Esophagus squamous epithelium (tissue), 5 donors: ENCODE data around the gene ALG1. TPM values are rescaled to one million over a fixed set of nuclear protein-coding genes. Genes with fewer than 3 reads are reported as not detected.

ENCODE experiments used
- DNase-seq: peaks from one replicate; lab custom pipeline; 2025; lab: John Stamatoyannopoulos, UW
- H3K27ac ChIP-seq, 4 donors: fragments of 200-600 bp; sonication (generic); one replicate each; pipeline ENCODE4 v1.5.1; 2016 to 2019; ENCODE audit warnings: mild to moderate bottlenecking in 1 of 4
- H3K27me3 ChIP-seq, 4 donors: fragments of 200-600 bp; sonication (generic); 1 replicate in 3 of 4; 2 replicates in 1 of 4; pipeline versions ENCODE4 v1.5.1 to v1.6.0; 2017 to 2021; ENCODE audit warnings: antibody characterized with exemption in 1 of 4
- H3K36me3 ChIP-seq, 3 donors: fragments of 200-600 bp; sonication (generic); one replicate each; pipeline ENCODE4 v1.5.1; 2016 to 2019
- H3K4me1 ChIP-seq, 3 donors: fragments of 200-600 bp; sonication (generic); one replicate each; pipeline ENCODE4 v1.5.1; 2017 to 2019
- H3K4me3 ChIP-seq, 4 donors: fragments of 200-600 bp; sonication (generic); 1 replicate in 3 of 4; 2 replicates in 1 of 4; pipeline ENCODE4 v1.5.1; 2016 to 2019; ENCODE audit warnings: mild to moderate bottlenecking in 2 of 4, moderate library complexity in 1 of 4
- H3K9me3 ChIP-seq, 3 donors: fragments of 200-600 bp; sonication (generic); one replicate each; pipeline ENCODE4 v1.5.1; 2016 to 2019
- POLR2A ChIP-seq, 4 donors: fragments of 450-650 bp; IDR thresholded peaks; one replicate each; pipeline ENCODE4 v1.6.1; 2017; ENCODE audit warnings: antibody characterized with exemption in 4 of 4, mild to moderate bottlenecking in 4 of 4, moderate library complexity in 3 of 4
- WGBS, 2 donors: methylation state at CpG; one replicate each; pipeline ENCODE4 v1.1.5; 2018; 5-methylcytosine and 5-hydroxymethylcytosine counted together
- intact Hi-C: fragments of 100-400 bp; cut with DNase I; formaldehyde crosslinking; loops from one replicate; pipeline ENCODE4 v1.15.0; 2022
- total RNA-seq, 4 donors: library from RNA; depleted of rRNA; stranded (reverse); fragments of >200 nt; gene quantifications; one replicate each; pipeline ENCODE4 v1.1.0, GENCODE V29; 2016
- TF ChIP-seq, protein P1 (sequence below), 6 experiments: fragments of 450-650 bp in 4 of 6; fragments of 200-600 bp in 2 of 6; sonication (generic) in 2 of 6; IDR thresholded peaks; one replicate each; pipeline ENCODE4 v1.5.1; 2016 to 2019; ENCODE audit warnings: antibody characterized with exemption in 6 of 6, mild to moderate bottlenecking in 4 of 6, moderate library complexity in 4 of 6
- donor health status: DM: yes; HTN: yes; CAD: no.

ALG1 gene
- total RNA-seq, 4 donors from 2014 or later: 14.9 to 18.7 (median 16.5) TPM

DNA sequence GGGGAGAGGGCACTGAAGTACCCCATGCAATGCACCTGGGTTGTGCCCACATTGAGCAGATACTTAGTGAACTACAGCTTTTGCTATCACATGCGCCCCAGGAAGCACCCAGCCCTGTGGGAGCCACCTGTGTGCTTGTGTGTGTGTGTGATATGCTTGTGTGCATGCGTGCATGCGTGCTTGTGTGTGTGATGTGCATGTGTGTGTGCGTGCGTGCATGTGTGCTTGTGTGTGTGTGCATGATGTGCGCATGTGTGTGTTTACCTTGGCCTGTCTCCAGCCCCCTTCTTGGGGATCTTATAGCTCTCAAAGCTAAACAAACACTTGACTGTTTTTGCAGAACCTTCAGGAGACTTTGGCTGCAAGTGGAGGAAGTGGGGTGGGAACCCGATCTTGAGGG is 6.7 kb upstream of the ALG1 start:
- DNase-seq: no peak
- Histone ChIP-seq H3K27ac (no peak overlapping the region), H3K9me3 (no peaks in the 10 kb centered on the region), H3K4me1 (peaks cover 0 to 15% (median 0%) of the 10 kb centered on the region in 3 donors), H3K27me3 (no peaks in the 10 kb centered on the region), H3K36me3 (no peaks in the 10 kb centered on the region), H3K4me3 (no peak overlapping the region)
- intact Hi-C loops: no loop called here
- TF ChIP-seq POLR2A (IDR thresholded peaks at IDR 0.05): no peak
- TF ChIP-seq, protein P1, sequence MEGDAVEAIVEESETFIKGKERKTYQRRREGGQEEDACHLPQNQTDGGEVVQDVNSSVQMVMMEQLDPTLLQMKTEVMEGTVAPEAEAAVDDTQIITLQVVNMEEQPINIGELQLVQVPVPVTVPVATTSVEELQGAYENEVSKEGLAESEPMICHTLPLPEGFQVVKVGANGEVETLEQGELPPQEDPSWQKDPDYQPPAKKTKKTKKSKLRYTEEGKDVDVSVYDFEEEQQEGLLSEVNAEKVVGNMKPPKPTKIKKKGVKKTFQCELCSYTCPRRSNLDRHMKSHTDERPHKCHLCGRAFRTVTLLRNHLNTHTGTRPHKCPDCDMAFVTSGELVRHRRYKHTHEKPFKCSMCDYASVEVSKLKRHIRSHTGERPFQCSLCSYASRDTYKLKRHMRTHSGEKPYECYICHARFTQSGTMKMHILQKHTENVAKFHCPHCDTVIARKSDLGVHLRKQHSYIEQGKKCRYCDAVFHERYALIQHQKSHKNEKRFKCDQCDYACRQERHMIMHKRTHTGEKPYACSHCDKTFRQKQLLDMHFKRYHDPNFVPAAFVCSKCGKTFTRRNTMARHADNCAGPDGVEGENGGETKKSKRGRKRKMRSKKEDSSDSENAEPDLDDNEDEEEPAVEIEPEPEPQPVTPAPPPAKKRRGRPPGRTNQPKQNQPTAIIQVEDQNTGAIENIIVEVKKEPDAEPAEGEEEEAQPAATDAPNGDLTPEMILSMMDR (IDR thresholded peaks at IDR 0.05): no peak
- 12 to 47% methylated on average over 6 to 7 of the region's 7 CpGs for WGBS, 2 donors

DNA sequence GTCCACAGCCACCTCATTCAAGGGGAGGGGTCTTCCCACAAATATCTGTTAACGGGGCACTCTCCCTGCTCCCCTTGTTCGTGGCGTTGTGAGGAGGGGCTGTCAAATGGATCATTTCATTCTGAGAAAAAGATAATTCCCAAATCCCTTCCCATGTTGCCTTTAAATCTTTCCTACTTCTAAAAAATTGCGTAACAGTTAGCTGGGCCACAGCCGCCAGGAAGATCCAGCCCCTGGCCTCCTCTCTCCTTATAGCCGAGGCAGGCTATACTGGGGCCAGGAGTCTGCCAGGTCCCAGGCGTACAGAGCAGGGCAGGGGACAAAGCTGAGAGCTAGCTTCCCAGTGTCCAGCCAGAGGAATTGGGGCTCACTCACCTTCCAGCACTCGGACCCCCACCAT is 6.3 kb upstream of the ALG1 start:
- no peaks in the 10 kb centered on the region for H3K27me3 ChIP-seq
- H3K27ac ChIP-seq: peak overlapping the region in 3 of 4 donors; percentile 16 to 44 (median 25)
- no peaks in the 10 kb centered on the region for H3K36me3 ChIP-seq
- WGBS, 2 donors: 20 to 42% methylated on average over 2 to 7 of the region's 8 CpGs
- DNase-seq: no peak
- intact Hi-C loops: no loop called here
- no peaks in the 10 kb centered on the region for H3K9me3 ChIP-seq
- H3K4me1 ChIP-seq: peaks cover 0 to 15% (median 0%) of the 10 kb centered on the region in 3 donors
- TF ChIP-seq, protein P1 (IDR thresholded peaks at IDR 0.05): no peak
- no peak for TF ChIP-seq POLR2A (IDR thresholded peaks at IDR 0.05)
- peak overlapping the region in 1 of 4 donors; percentile 5 for H3K4me3 ChIP-seq

- 47 to 72% methylated on average over 3 to 5 of the region's 10 CpGs for WGBS, 2 donors
- intact Hi-C loops: no loop called here
- H3K36me3 ChIP-seq: no peaks in the 10 kb centered on the region
These were observed 5.8 kb upstream of the ALG1 start, which contains the start of gene C16orf89 for GRCh38 chr16:5065813-5066212. Gene C16orf89 (minus strand): TSS chr16:5065956. CDS start chr16:5065908, 48 bp downstream.

DNA sequence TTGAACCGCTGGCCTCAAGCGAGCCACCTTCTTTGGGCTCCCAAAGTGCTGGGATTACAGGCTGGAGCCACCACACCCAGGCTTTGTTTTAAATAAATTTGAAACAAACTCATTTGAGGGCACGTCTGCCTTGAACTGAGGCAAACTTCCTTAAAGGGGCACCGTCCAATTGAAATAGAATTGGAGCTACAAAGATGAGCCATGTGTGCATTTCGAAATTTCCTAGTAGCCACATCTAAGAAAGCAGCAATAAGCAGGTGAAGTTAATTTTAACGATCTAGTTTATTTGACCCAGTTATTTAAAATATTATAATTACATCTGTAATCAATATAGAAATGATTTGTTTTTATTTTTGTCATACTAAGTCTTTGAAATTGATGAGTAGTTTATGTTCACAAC is 5.1 kb upstream of the ALG1 start:
- Histone ChIP-seq H3K27me3 (no peaks in the 10 kb centered on the region), H3K9me3 (no peaks in the 10 kb centered on the region), H3K36me3 (no peaks in the 10 kb centered on the region), H3K27ac (no peak overlapping the region), H3K4me3 (no peak overlapping the region), H3K4me1 (peaks cover 0 to 22% (median 0%) of the 10 kb centered on the region in 3 donors)
- 59 to 64% methylated on average over 6 of the region's 6 CpGs for WGBS, 2 donors
- TF ChIP-seq, protein P1 (IDR thresholded peaks at IDR 0.05): no peak
- DNase-seq: no peak
- intact Hi-C loops: no loop called here

More at GRCh38 chr16:5065813-5066212, 5.8 kb upstream of the ALG1 start, which contains the start of gene C16orf89:
- peaks cover 0 to 15% (median 0%) of the 10 kb centered on the region in 3 donors for H3K4me1 ChIP-seq
- H3K4me3 ChIP-seq: peak within 1 kb of the TSS in 1 of 4 donors; percentile 5
- TF ChIP-seq, protein P1 (IDR thresholded peaks at IDR 0.05): no peak
- no peak for TF ChIP-seq POLR2A (IDR thresholded peaks at IDR 0.05)
- no peaks in the 10 kb centered on the region for H3K27me3 ChIP-seq
- peak within 1 kb of the TSS in 3 of 4 donors; percentile 16 to 44 (median 25) for H3K27ac ChIP-seq
- no peaks in the 10 kb centered on the region for H3K9me3 ChIP-seq
- DNase-seq: no peak

DNA sequence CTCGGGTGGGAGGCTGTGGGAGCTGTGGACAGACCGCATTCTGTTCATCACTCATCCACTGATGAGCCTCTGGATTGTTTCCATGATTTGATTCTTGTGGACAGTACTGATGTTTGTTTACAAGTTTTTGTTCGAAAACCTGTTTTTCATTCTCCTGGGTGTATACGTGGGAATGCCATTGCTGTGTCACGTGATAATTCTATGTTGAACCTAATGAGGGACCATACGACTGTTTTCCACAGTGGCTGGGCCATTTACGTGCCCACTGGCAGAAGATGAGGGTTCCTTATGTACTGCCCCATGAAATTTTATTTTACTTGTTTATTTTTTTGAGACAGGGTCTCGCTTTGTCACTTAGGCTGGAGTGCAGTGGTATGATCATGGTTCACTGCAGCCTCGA is 2.6 kb upstream of the ALG1 start:
- H3K27ac ChIP-seq: no peak overlapping the region
- H3K4me1 ChIP-seq: peaks cover 0 to 39% (median 10%) of the 10 kb centered on the region in 3 donors
- TF ChIP-seq, protein P1 (IDR thresholded peaks at IDR 0.05): no peak
- TF ChIP-seq POLR2A (IDR thresholded peaks at IDR 0.05): no peak
- H3K4me3 ChIP-seq: no peak overlapping the region
- no peak for DNase-seq
- WGBS, 2 donors: 69 to 83% methylated on average over 4 to 9 of the region's 9 CpGs
- no peaks in the 10 kb centered on the region for H3K27me3 ChIP-seq
- H3K9me3 ChIP-seq: no peaks in the 10 kb centered on the region
- intact Hi-C loops: no loop called here
- peaks cover 0 to 8% (median 0%) of the 10 kb centered on the region in 3 donors for H3K36me3 ChIP-seq
